Activated T-cell treated with anti-CD3 and anti-CD28 coated beads for 1 hour (primary cell): ENCODE results near the gene NR3C2.

Experiments used
- DNase-seq: peaks from one replicate; pipeline ENCODE4 v3.0.0-alpha.2; 2020; ENCODE audit warnings: low read depth

The NR3C2 gene

GRCh38 chr4:148052448-148052847 lies 389.8 kb downstream of the NR3C2 start:
- no peak for DNase-seq

GRCh38 chr4:148051403-148051802 lies 390.8 kb downstream of the NR3C2 start:
- DNase-seq, result no peak

- no peak for DNase-seq
Measured at GRCh38 chr4:148048598-148048997, 393.6 kb downstream of the NR3C2 start.

- no peak for DNase-seq
Measured at GRCh38 chr4:148044912-148045352, 397.3 kb downstream of the NR3C2 start.

- no peak for DNase-seq
Measured at GRCh38 chr4:148044089-148044911, 397.9 kb downstream of the NR3C2 start.

GRCh38 chr4:148041606-148042329 lies 400.4 kb downstream of the NR3C2 start:
- DNase-seq, result no peak

- no peak for DNase-seq
Measured at GRCh38 chr4:148034813-148035212, 407.4 kb downstream of the NR3C2 start.

GRCh38 chr4:148030193-148030873 lies 411.9 kb downstream of the NR3C2 start:
- no peak for DNase-seq

- no peak for DNase-seq
Measured at GRCh38 chr4:148029781-148030180, 412.4 kb downstream of the NR3C2 start.
